SHP77 (cell line): ENCODE data around the gene DNAH3.
A peak's percentile ranks its signal among the peaks of the same experiment; 100 is the strongest.
"Not testable (repeated sequence)": the region's sequence is repeated elsewhere in the genome, so short reads cannot be mapped to it uniquely, and the experiment has no call there.

Source experiments
- DNase-seq, 2 experiments: peaks; one replicate each; lab custom pipeline; 2025; lab: John Stamatoyannopoulos, UW

DNAH3 gene, protein sequence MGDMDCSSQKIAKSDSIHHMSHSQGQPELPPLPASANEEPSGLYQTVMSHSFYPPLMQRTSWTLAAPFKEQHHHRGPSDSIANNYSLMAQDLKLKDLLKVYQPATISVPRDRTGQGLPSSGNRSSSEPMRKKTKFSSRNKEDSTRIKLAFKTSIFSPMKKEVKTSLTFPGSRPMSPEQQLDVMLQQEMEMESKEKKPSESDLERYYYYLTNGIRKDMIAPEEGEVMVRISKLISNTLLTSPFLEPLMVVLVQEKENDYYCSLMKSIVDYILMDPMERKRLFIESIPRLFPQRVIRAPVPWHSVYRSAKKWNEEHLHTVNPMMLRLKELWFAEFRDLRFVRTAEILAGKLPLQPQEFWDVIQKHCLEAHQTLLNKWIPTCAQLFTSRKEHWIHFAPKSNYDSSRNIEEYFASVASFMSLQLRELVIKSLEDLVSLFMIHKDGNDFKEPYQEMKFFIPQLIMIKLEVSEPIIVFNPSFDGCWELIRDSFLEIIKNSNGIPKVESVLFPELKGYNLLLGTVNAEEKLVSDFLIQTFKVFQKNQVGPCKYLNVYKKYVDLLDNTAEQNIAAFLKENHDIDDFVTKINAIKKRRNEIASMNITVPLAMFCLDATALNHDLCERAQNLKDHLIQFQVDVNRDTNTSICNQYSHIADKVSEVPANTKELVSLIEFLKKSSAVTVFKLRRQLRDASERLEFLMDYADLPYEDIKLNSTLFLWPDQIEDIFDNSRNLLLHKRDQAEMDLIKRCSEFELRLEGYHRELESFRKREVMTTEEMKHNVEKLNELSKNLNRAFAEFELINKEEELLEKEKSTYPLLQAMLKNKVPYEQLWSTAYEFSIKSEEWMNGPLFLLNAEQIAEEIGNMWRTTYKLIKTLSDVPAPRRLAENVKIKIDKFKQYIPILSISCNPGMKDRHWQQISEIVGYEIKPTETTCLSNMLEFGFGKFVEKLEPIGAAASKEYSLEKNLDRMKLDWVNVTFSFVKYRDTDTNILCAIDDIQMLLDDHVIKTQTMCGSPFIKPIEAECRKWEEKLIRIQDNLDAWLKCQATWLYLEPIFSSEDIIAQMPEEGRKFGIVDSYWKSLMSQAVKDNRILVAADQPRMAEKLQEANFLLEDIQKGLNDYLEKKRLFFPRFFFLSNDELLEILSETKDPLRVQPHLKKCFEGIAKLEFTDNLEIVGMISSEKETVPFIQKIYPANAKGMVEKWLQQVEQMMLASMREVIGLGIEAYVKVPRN (N-terminal part only)

DNA sequence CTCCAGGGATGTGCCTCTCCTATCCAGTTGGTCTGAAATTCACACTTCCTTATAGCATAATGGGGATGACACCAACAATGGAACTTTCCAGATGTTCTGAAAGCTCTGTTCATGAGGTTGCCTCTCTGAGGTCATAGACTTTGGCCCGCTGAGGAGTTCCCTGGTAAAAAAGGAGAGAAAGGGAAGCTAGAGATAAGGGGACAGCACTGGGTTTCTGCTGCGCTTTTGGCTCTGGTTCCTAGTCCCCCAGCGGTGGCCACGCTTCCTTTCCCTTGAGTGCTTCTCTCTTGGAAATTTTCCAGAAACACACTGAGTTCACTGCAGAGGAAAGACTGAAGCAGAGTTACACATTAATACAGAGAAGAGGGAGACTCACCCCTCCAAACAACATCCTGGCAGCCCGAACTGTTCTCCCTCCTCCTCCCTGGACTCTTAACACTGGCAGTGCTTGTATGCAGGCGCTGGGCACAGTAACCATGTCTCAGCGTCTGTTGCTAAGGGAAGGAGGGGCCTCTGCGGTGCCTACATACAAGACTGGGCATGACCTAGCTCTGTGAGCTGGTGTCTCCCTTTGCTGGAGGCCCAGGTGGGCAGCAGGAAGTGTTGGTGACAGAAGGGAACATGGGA lies at the start of gene DNAH3:
DNAH3 (minus strand) TSS at position 472 of the 627 bp plus-strand sequence. CDS start 527 bp downstream, outside the sequence.
- peak; percentile 18 to 57 for DNase-seq

DNA sequence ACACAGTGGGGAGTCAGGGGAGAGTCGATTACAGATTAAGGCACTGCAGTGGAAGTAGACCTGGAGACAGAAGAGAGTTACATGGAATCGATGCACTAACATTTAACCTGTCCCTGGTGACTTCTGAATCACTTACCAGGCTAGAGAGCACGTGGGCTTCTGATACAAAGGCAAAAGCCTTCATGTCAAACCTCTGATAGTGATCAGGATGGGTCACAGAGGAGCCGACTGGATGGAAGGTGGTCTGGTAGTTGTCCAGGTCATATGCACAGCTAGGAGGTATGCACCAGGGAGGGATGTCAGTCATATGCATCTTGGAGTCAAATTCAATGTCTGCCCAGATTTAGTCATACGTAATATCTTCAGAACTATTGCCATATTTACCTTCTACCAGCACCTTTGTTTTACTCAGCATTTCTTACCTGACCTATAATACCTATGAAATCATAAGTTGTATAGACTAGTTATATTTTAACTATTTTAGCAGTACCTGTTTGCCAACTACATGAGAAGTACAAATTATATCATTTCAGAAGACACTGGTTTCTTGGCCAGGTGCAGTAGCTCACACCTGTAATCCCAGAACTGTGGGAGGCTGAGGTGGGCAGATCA lies 49.1 kb upstream of the DNAH3 start:
- DNase-seq: no peak

DNA sequence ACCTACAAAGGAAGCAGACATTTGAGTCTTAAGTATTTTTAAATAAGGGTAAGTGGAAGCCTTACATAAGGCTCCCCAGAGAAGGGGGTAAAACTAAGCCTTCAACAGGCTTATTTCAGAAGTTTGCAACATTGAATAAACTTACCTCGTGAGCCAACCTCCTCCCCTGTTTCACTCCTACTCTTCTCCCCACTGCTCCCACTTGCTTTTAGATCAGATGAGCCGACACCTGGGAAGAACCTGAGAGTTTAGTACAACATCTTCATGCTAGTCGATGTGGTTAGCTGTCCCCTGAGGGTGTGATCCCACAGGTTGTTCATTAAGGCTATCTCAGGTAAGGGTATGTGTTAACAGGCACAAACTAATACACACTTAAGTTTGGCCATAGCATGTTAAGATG lies 47.0 kb upstream of the DNAH3 start:
- no peak for DNase-seq

DNA sequence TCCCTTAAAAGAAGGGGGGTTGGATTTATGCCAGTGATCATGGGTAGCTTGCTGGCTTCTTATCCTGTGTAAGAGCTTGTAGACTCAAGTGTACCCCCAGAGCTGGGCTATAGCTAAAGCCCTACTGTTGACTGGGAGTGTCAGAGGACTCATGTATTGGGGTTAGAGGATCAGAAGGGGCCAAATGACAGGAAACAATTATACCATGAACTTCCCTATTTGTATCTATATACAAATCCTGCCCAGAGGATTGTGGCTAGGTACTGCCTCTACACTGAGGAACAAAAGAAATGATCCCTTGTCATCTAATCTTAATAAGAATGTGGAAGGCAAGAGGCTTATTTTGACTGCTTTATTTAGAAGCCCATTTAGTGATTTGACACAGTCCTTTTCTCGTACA lies 46.5 kb upstream of the DNAH3 start:
- DNase-seq: no peak

DNA sequence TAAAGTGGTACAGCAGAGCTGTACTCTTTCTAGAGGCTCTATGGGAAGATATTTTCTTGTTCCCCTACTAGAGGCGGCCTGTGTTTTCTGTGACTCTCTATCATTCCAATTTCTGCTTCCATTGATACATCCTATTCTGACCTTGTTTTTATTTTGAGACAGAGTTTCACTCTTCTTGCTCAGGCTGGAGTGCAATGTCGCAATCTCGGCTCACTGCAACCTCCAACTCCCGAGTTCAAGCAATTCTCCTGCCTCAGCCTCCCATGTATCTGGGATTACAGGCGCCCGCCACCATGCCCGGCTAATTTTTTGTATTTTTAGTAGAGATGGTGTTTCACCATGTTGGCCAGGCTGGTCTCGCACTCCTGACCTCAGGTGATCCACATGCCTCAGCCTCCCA lies 44.7 kb upstream of the DNAH3 start:
- not testable (repeated sequence) for DNase-seq

DNA sequence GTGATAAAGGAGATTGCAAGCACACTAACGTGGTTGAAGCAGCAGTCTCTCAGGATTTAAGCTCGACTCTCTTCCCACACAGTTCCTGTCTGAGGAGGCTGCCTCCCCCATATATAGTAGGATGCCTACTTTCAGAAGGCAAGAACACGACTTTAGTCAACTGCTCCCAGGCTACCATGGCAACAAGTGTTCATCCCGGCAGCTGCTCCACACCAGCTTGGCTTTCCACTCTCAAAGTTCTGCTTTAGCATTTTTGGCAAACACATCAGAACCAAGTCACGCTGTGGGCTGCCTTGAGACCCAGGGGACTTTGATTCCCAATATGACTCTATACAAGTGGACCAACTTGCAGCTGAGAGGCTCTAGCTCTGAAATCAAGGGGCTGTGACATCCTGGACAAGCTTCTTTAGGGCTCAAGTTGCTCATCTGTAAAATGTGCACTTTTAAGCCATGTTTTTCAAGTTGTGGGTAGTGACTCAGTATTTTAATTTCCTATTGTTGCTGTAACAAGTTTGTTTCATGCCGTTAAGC lies 44.2 kb upstream of the DNAH3 start:
- DNase-seq: no peak

DNA sequence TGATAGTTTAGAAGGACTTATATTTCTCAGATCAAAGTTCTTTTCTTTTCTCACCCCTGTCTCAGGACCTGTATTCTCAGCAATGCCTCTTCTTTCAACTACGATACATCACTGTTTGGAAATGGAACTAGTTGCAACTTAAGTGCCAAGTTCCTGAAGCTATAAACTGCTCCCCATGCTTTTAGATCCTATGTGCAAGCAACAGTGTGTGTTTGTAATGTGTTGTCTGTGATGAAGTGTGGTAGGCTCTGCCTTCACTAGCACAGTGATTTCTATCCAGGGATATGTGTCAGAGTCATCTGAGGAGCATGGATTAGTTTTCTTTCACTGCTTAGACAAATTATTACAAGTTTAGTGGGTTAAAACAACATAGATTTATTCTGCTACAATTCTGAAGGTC lies 42.3 kb upstream of the DNAH3 start:
- no peak for DNase-seq

DNA sequence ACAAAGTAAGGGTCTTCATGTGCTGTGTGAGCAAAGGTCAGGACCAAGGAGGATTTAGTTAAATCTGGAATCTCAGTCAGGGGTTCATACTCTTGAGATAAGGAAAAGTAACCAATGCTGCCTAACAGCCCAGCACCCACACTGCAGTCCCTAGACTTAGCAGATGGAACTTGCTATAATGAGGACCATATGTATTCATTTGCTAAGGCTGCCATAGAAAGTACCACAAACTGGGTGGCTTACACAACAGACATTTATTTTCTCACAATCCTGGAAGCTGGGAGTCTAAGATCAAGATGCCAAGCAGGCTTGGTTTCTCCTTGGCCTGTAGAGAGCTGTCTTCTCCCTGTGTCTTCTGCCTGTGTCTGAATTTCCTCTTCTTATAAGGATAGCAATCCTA lies 40.0 kb upstream of the DNAH3 start:
- DNase-seq: no peak

DNA sequence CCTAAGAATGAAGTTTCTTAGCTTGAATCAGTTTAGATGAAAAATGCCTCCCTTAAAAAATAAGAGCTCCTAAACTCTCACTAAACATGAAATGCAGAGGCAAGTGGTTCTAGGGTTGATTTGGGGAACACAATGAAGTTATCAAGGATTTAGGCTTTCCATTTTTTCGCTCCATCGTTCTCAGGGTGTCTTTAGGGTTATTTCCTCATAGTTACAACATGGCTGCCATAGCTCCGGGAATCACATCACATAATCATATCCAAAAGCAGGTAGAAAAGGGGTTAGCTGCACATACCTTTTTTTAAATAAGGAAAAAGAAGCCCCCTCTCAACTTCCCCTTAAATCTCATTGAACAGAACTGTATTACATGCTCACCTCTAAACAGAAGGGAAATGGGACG lies 39.4 kb upstream of the DNAH3 start:
- no peak for DNase-seq

DNA sequence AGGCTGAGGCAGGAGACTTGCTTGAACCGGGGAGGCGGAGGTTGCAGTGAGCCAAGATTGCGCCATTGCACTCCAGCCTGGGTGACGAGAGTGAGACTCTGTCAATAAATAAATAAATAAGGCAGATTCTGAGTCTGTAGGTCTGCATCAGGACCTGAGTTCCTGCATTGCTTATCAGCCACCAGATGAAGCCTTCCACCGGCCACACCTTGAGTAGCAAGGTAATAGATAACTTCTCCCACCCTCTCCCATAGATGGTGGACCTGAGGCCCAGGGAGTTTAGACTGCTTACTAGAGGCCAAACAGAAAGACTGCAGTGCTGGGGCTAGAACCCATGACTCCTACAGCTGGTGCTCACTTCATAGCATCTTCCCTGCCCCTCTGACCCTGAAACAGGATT lies 38.7 kb upstream of the DNAH3 start:
- DNase-seq: no peak

DNA sequence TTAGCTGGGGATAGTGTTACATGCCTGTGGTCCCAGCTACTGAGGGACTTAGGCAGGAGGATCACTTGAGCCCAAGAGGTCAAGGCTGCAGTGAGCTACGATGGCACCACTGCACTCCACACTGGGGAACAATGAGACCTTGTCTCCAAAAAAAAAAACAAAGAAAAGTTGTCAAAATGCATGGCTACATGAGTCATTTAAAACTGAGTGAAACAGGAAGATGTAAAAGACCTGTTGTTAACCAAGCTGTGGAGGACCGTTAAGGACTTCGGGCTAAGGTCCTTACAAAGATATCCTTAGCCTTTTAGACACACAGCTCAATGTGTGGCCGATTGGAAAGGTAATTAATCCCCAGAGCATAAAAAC lies 35.7 kb upstream of the DNAH3 start:
- no peak for DNase-seq

DNA sequence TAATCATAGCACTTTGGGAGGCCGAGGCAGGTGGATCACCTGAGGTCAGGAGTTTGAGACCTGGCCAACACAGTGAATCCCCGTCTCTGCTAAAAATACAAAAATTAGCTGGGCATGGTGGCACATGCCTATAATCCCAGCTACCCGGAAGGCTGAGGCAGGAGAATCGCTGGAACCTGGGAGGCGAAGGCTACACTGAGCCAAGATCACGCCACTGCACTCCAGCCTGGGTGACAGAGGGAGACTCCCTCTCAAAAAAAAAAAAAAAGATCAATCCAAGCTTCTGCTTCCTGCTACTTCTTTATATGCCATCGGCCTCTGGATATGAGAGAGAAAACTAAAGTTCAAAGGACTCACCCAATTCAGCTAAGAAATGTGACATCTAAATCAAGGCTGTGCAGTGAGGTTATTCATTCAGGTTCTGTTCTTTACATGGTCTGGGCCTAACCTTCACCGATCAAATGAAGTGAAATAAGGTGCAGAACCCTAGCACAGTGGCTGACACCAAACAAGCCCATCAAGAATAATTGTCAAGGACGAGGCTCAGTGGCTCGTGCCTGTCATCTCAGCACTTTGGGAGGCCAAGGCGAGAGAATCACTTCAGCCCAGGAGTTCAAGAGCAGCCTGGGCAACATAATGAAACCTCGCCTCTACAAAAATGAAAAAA lies 35.1 kb upstream of the DNAH3 start:
- DNase-seq: no peak

DNA sequence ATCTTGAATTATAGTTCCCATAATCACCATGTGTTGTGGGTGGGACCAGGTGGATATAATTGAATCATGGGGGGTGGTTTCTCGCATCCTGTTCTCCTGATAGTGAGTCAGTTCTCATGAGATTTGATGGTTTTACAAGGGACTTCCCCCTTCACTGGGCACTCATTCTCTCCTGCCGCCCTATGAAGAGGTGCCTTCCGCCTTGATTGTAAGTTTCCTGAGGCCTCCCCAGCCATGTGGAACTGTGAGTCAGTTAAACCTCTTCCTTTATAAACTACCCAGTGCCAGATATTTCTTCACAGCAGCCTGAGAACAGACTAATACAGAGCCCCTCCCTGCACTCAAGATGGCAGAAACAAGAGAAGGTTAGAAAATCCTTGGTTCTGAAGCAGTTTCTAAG lies 34.2 kb upstream of the DNAH3 start:
- no peak for DNase-seq

DNA sequence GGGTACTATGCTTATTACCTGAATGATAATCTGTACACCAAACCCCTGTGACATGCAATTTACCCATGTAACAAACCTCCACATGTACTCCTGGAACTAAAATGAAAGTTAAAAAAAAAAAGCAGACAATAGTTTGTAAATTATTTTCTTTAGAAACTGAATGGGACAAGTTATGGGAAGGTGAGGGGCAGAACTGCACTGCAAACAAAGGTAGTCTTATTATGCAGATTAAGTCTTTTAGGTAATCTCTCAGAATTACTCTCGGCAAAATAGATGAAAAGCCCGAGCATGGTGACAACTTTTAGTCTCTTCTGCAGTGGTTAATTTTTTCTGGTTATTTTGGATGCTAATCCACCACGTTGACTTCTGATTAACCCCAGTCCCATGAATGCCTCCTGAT lies 33.3 kb upstream of the DNAH3 start:
- DNase-seq: no peak

DNA sequence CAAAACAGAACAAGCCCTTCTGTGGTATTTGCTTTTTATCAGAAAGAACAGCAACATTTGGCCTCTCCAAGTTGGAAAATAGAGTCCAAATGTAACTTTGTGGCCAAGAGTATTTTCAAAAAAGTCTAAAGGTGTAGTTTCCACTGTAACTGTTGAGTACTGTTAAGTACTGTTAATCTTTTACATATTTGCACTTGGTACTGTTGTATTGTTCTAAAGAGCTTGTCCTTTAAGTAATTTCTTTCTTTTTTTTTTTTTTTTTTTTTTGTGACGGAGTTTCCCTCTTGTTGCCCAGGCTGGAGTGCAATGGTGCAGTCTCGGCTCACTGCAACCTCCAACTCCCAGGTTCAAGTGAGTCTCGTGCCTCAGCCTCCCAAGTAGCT lies 29.3 kb upstream of the DNAH3 start:
- no peak for DNase-seq

DNA sequence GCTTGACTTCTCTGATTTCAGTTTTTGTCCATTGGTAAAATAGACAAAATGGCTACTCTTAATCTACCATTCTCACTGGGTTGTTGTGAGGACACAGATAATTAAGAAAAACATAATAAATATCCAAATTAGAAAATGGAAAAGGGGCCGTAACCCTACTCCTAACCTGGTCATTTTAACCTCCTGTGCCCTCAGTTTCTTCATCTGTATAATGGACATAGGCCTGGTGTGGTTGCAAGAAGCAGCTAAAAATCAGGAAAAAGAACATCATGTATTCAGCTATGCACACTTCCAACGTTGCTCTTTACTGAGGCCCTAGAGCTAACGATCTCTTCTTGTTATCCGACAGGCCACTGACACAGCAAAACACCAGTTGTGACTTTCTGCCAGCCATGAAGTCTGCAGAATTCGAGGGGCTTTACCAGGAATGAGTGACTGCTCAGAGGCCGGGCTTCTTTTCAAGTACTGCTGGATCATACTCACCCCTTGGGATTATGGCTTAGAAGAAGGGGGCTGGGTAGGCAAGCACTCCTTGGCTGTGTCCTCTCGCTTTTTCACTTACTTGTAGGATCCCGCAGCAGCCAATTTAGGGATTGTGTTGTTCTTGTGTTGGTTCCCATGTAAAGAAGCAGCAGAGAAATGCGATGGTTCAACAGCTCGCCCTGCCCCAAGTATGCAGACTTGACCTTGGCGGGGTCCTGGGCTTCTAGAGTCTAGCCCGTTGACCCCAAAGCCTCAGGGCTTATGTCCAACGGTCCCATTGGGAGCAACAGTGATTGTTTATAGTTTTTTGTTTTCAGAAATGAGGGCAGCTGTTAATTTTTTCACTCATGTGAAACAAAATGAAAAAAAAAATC lies 28.7 kb upstream of the DNAH3 start:
- no peak for DNase-seq

DNA sequence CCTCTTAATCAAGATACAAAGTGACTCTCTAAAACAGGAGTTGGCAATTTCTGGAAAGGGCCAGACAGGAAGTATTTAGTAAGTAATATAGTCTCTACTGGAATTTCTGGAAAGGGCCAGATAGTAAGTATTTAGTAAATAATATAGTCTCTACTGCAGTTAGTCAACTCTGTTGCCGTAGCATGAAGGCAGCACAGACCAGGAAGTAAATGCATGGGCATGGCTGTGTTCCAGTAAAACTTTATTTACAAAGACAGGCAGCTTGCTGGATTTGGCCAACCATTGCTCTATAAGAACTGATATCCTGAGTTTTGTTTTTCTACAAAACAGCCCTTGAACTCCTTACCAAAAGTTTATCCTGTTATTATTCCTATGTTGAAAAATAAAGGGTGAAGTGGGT lies 24.8 kb upstream of the DNAH3 start:
- no peak for DNase-seq

DNA sequence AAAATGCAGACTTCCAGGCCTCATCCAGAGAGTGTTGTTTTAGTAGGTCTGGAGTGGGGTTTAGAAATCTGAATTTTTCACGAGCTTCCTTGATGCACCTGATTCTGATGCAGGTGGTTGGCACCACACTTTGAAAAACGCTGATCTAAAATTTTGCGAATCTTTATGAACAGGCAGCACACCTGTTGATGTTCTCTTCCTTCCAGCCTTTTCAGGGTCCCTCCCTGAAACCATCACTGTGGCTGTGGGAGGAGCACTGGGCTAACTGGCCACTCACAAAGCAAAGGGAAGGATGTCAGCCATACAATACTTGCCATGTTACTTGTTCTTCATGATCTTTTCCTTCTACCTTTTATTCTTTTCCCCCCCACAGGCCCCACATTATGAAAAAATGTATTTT lies 22.0 kb upstream of the DNAH3 start:
- no peak for DNase-seq

DNA sequence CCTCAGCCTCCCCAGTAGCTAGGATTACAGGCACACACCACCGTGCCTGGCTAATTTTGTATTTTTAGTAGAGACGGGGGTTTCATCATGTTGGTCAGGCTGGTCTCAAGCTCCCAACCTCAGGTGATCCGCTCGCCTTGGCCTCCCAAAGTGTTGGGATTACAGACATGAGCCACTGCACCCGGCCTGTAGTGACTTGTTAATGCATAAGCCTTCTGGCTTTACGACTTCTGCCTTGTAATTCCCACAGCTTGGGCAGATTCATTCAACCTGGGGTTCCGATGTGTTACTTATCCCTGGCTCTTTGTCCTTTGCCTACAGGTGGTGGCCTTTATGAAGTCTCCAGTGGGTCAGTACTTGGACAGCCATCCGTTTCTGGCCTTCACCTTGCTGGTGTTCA lies 19.5 kb upstream of the DNAH3 start:
- not testable (repeated sequence) for DNase-seq
